KMS-11 (cell line): Measurements from ENCODE around the gene TTLL7.
"Not testable (repeated sequence)": the region's sequence is repeated elsewhere in the genome, so short reads cannot be mapped to it uniquely, and the experiment has no call there.

Experiments used
- H2AFZ ChIP-seq: fragments of 200-600 bp; sonication (generic); 2 replicates; pipeline ENCODE4 v1.6.1; 2016; ENCODE audit warnings: antibody characterized with exemption, mixed run types, low read depth
- H3K27ac ChIP-seq: fragments of 200-600 bp; sonication (generic); 2 replicates; pipeline ENCODE4 v1.6.1; 2016; ENCODE audit warnings: mild to moderate bottlenecking, mixed run types
- H3K27me3 ChIP-seq: fragments of 200-600 bp; sonication (generic); 2 replicates; pipeline ENCODE4 v1.6.1; 2017; ENCODE audit warnings: mild to moderate bottlenecking, low read depth, mixed run types, moderate library complexity; ENCODE audit not compliant: insufficient read depth
- H3K36me3 ChIP-seq: fragments of 200-600 bp; sonication (generic); 2 replicates; pipeline ENCODE4 v1.6.1; 2017; ENCODE audit warnings: mild to moderate bottlenecking, mixed run types; ENCODE audit not compliant: insufficient read depth
- H3K4me1 ChIP-seq: fragments of 200-600 bp; sonication (generic); 2 replicates; pipeline ENCODE4 v1.6.1; 2016; ENCODE audit warnings: mild to moderate bottlenecking, low read depth, mixed run types; ENCODE audit not compliant: poor library complexity, severe bottlenecking
- H3K4me2 ChIP-seq: fragments of 200-600 bp; sonication (generic); 2 replicates; pipeline ENCODE4 v1.7.0; 2016; ENCODE audit warnings: mild to moderate bottlenecking, mixed run types
- H3K4me3 ChIP-seq: fragments of 200-600 bp; sonication (generic); IDR thresholded peaks from 2 replicates; pipeline ENCODE4 v1.6.1; 2017; ENCODE audit warnings: low read depth, low read length, mixed read lengths; ENCODE audit not compliant: insufficient read depth
- H3K79me2 ChIP-seq: fragments of 200-600 bp; sonication (generic); 2 replicates; pipeline ENCODE4 v1.6.1; 2016; ENCODE audit warnings: low read depth, mixed run types; ENCODE audit not compliant: insufficient read depth
- H3K9ac ChIP-seq: fragments of 200-600 bp; sonication (generic); 2 replicates; pipeline ENCODE4 v1.6.1; 2016; ENCODE audit warnings: mild to moderate bottlenecking, mixed run types
- H4K20me1 ChIP-seq: fragments of 200-600 bp; sonication (generic); 2 replicates; pipeline ENCODE4 v1.6.1; 2016; ENCODE audit warnings: mild to moderate bottlenecking, mixed run types; ENCODE audit not compliant: insufficient read depth
- CTCF ChIP-seq: fragments of 200-600 bp; sonication (generic); conservative IDR thresholded peaks from 2 replicates; pipeline ENCODE4 v1.6.1; 2017; ENCODE audit warnings: low read depth, mild to moderate bottlenecking, antibody characterized with exemption, low read length, moderate library complexity, mixed read lengths

TTLL7 gene

GRCh38 chr1:83985048-83985447 lies 13.9 kb downstream of the TTLL7 start:
- Histone ChIP-seq H3K9ac (no peak overlapping the region), H3K4me1 (no peaks in the 10 kb centered on the region), H2AFZ (no peak overlapping the region), H3K27ac (no peak overlapping the region), H4K20me1 (no peaks in the 10 kb centered on the region), H3K4me3 (no peak overlapping the region), H3K79me2 (no peaks in the 10 kb centered on the region), H3K4me2 (no peak overlapping the region), H3K27me3 (no peaks in the 10 kb centered on the region), H3K36me3 (no peaks in the 10 kb centered on the region)
- no peak for TF ChIP-seq CTCF

DNA sequence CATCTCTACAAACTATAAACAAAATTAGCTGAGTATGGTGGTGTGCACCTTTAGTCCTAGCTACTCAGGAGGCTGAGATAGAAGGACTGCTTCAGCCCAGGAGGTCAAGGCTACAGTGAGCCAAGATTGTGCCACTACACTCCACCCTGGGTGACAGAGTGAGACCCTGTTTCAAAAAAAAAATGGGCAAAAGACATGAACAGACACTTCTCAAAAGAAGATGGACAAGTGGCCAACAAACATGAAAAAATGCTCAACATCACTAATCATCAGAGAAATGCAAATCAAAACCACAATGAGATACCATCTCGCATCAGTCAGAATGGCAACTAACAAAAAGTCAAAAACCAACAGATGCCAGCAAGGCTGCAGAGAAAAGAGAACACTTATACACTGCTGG lies 15.0 kb downstream of the TTLL7 start:
- not testable (repeated sequence) for H2AFZ ChIP-seq

GRCh38 chr1:83978056-83978455 lies 20.9 kb downstream of the TTLL7 start:
- Histone ChIP-seq H3K9ac (no peak overlapping the region), H3K36me3 (no peaks in the 10 kb centered on the region), H4K20me1 (no peaks in the 10 kb centered on the region), H3K79me2 (no peaks in the 10 kb centered on the region), H3K4me3 (no peak overlapping the region), H3K4me2 (no peak overlapping the region), H3K4me1 (no peaks in the 10 kb centered on the region), H2AFZ (no peak overlapping the region), H3K27me3 (no peaks in the 10 kb centered on the region), H3K27ac (no peak overlapping the region)
- TF ChIP-seq CTCF: no peak

More for the DNA sequence above, 15.0 kb downstream of the TTLL7 start:
- H3K4me2 ChIP-seq, H3K9ac ChIP-seq, H3K36me3 ChIP-seq, H4K20me1 ChIP-seq, H3K27me3 ChIP-seq, H3K4me1 ChIP-seq, H3K79me2 ChIP-seq, H3K4me3 ChIP-seq, H3K27ac ChIP-seq: not testable (repeated sequence)

GRCh38 chr1:83976920-83977319 lies 22.0 kb downstream of the TTLL7 start:
- TF ChIP-seq CTCF: no peak
- H3K27ac ChIP-seq: no peak overlapping the region

GRCh38 chr1:83970802-83971201 lies 28.1 kb downstream of the TTLL7 start:
- TF ChIP-seq CTCF: no peak
- no peaks in the 10 kb centered on the region for H3K79me2 ChIP-seq

More at GRCh38 chr1:83976920-83977319, 22.0 kb downstream of the TTLL7 start:
- H3K4me3 ChIP-seq: no peak overlapping the region
- no peak overlapping the region for H3K4me2 ChIP-seq
- no peaks in the 10 kb centered on the region for H4K20me1 ChIP-seq
- no peak overlapping the region for H3K9ac ChIP-seq
- H3K4me1 ChIP-seq: no peaks in the 10 kb centered on the region
- no peaks in the 10 kb centered on the region for H3K36me3 ChIP-seq
- H3K79me2 ChIP-seq: no peaks in the 10 kb centered on the region
- H3K27me3 ChIP-seq: no peaks in the 10 kb centered on the region
- H2AFZ ChIP-seq: no peak overlapping the region

More at GRCh38 chr1:83970802-83971201, 28.1 kb downstream of the TTLL7 start:
- Histone ChIP-seq H3K36me3 (no peaks in the 10 kb centered on the region), H3K27ac (no peak overlapping the region), H3K4me1 (no peaks in the 10 kb centered on the region), H3K27me3 (no peaks in the 10 kb centered on the region), H3K9ac (no peak overlapping the region), H3K4me3 (no peak overlapping the region), H4K20me1 (no peaks in the 10 kb centered on the region), H2AFZ (no peak overlapping the region), H3K4me2 (no peak overlapping the region)
